ENCODE measurements around the gene TMEM163.

DNA sequence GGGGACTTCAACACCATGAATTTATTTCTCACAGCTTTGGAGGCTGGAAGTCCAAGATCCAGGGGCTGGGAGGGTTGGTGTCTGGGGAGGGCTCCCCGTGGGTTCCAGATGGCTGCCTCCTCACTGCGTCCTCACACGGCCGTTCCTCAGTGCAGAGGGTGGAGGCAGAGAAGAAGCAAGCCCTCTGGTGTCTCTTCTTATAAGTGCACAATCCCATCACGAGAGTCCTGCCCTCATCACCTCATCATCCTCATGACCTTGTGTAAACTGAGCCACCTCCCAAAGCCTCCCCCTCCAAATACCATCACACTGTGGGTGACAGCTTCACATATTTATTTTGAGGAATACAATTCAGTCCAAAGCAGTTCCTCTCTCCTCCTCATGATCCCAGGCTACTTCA is 26.3 kb downstream of the TMEM163 start:
- TF ChIP-seq, protein P1, sequence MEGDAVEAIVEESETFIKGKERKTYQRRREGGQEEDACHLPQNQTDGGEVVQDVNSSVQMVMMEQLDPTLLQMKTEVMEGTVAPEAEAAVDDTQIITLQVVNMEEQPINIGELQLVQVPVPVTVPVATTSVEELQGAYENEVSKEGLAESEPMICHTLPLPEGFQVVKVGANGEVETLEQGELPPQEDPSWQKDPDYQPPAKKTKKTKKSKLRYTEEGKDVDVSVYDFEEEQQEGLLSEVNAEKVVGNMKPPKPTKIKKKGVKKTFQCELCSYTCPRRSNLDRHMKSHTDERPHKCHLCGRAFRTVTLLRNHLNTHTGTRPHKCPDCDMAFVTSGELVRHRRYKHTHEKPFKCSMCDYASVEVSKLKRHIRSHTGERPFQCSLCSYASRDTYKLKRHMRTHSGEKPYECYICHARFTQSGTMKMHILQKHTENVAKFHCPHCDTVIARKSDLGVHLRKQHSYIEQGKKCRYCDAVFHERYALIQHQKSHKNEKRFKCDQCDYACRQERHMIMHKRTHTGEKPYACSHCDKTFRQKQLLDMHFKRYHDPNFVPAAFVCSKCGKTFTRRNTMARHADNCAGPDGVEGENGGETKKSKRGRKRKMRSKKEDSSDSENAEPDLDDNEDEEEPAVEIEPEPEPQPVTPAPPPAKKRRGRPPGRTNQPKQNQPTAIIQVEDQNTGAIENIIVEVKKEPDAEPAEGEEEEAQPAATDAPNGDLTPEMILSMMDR (IDR thresholded peaks at IDR 0.05 in 2 of 3, conservative IDR thresholded peaks at IDR 0.05 in 1 of 3; ENCODE audit: borderline replicate concordance in 1 of 3, insufficient read depth in 1 of 3, low read depth in 2 of 3, low read length in 2 of 3), result peak in 2 of 3 experiments; percentile 28 to 32; a peak in 2 of 6 replicates
- TF ChIP-seq SIN3A (IDR thresholded peaks at IDR 0.05; ENCODE audit: low read depth) (no peak), POLR2A (IDR thresholded peaks at IDR 0.05; ENCODE audit: borderline replicate concordance, extremely low read depth, insufficient read depth, insufficient read length) (no peak), EZH2phosphoT487 (IDR thresholded peaks at IDR 0.05; ENCODE audit: borderline replicate concordance) (no peak), YY1 (IDR thresholded peaks at IDR 0.05; ENCODE audit: extremely low read depth, insufficient replicate concordance, low read depth, low read length) (no peak), EGR1 (IDR thresholded peaks at IDR 0.05; ENCODE audit: low read depth) (no peak), SRF (IDR thresholded peaks at IDR 0.05; ENCODE audit: low read depth) (no peak), FOSL1 (IDR thresholded peaks at IDR 0.05; ENCODE audit: low read depth) (no peak), ZNF274 (IDR thresholded peaks at IDR 0.05; ENCODE audit: low read depth, low read length) (no peak), EZH2 (IDR thresholded peaks at IDR 0.05) (no peak), POLR2AphosphoS5 (IDR thresholded peaks at IDR 0.05; ENCODE audit: low read depth, low read length) (no peak)
- TF ChIP-seq, protein P2, sequence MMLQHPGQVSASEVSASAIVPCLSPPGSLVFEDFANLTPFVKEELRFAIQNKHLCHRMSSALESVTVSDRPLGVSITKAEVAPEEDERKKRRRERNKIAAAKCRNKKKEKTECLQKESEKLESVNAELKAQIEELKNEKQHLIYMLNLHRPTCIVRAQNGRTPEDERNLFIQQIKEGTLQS (IDR thresholded peaks at IDR 0.05), result no peak
- TF ChIP-seq, protein P3, sequence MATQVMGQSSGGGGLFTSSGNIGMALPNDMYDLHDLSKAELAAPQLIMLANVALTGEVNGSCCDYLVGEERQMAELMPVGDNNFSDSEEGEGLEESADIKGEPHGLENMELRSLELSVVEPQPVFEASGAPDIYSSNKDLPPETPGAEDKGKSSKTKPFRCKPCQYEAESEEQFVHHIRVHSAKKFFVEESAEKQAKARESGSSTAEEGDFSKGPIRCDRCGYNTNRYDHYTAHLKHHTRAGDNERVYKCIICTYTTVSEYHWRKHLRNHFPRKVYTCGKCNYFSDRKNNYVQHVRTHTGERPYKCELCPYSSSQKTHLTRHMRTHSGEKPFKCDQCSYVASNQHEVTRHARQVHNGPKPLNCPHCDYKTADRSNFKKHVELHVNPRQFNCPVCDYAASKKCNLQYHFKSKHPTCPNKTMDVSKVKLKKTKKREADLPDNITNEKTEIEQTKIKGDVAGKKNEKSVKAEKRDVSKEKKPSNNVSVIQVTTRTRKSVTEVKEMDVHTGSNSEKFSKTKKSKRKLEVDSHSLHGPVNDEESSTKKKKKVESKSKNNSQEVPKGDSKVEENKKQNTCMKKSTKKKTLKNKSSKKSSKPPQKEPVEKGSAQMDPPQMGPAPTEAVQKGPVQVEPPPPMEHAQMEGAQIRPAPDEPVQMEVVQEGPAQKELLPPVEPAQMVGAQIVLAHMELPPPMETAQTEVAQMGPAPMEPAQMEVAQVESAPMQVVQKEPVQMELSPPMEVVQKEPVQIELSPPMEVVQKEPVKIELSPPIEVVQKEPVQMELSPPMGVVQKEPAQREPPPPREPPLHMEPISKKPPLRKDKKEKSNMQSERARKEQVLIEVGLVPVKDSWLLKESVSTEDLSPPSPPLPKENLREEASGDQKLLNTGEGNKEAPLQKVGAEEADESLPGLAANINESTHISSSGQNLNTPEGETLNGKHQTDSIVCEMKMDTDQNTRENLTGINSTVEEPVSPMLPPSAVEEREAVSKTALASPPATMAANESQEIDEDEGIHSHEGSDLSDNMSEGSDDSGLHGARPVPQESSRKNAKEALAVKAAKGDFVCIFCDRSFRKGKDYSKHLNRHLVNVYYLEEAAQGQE (IDR thresholded peaks at IDR 0.05; ENCODE audit: low read depth), result no peak
- TF ChIP-seq, protein P4, sequence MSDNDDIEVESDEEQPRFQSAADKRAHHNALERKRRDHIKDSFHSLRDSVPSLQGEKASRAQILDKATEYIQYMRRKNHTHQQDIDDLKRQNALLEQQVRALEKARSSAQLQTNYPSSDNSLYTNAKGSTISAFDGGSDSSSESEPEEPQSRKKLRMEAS (IDR thresholded peaks at IDR 0.05), result no peak

Data from HCT116 (cell line).